Middle frontal gyrus (tissue), 1 donor: ENCODE results near the gene LRRC74B.
"Not testable (repeated sequence)": the region's sequence is repeated elsewhere in the genome, so short reads cannot be mapped to it uniquely, and the experiment has no call there.

Experiments
- DNase-seq: peaks from one replicate; pipeline ENCODE4 v3.0.0-alpha.2; 2015; ENCODE audit warnings: low spot score; ENCODE audit errors: extremely low spot score

Gene LRRC74B

GRCh38 chr22:21054714-21055563, 9.2 kb downstream of the LRRC74B start:
- DNase-seq = no peak

GRCh38 chr22:21055564-21055834, 9.8 kb downstream of the LRRC74B start:
- no peak for DNase-seq

DNA sequence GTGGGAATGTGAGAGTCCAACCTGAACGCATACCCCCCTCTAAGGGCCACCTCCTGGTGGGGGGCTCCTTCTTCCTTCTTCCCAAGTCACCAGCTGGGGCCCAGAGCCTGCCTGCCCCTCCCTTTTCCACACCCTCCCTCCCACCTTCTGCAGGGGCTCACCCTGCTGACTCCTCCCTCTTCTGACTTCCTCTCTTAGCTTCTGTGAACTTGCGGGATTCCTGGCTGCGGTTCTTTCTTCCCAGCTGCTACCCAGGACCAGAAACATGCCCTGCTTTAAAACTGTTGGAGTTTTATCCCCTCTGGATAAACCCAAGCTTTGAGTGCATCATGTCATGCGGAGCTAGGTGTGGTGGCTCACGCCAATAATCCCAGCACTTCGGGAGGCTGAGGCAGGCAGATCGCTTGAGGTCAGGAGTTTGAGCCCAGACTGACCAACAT, 10.2 kb downstream of the LRRC74B start:
- DNase-seq = no peak

- DNase-seq = not testable (repeated sequence)
Observed at GRCh38 chr22:21060363-21060762, 14.6 kb downstream of the LRRC74B start.

DNA sequence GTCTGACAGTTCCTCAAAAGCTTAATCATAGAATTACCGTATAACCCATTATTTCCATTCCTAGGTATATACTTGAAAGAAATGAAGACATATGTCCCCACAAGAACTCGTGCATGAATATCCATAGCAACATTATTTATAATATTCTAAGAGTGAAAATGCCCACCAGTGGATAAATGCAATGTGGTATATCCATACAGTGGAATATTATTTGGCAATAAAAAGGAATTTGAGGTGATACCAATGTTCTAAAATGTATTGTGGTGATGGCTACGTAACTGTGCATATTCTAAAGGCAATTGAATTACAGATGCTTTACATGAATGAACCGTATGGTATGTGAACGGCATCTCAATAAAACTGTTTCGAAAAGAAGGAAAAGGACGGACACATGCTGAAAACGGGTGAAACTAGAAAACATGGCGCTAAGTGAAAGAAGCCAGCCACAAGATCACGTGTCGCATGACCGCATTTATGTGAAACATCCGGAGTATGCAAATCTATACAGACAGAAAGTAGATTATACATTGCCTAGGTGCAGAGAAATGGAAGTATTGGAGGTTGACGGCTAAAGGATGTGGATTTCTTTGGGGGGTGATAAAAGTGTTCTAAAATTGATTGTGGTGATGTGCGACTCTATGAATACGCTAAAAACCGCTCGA, 16.0 kb downstream of the LRRC74B start:
- not testable (repeated sequence) for DNase-seq

DNA sequence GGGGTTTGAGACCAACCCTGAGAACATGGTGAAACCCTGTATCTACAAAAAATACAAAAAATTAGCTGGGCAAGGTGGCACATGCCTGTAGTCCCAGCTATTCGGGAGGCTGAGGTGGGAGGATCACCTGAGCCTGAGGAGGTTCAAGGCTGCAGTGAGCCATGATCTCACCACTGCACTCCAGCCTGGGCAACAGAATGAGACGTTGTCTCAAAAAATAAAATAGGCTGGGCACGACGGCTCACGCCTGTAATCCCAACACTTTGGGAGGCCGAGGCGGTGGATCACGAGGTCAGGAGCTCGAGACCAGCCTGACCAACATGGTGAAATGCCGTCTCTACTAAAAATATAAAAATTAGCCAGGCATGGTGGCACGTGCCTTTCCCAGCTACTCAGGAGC, 18.7 kb downstream of the LRRC74B start:
- not testable (repeated sequence) for DNase-seq

DNA sequence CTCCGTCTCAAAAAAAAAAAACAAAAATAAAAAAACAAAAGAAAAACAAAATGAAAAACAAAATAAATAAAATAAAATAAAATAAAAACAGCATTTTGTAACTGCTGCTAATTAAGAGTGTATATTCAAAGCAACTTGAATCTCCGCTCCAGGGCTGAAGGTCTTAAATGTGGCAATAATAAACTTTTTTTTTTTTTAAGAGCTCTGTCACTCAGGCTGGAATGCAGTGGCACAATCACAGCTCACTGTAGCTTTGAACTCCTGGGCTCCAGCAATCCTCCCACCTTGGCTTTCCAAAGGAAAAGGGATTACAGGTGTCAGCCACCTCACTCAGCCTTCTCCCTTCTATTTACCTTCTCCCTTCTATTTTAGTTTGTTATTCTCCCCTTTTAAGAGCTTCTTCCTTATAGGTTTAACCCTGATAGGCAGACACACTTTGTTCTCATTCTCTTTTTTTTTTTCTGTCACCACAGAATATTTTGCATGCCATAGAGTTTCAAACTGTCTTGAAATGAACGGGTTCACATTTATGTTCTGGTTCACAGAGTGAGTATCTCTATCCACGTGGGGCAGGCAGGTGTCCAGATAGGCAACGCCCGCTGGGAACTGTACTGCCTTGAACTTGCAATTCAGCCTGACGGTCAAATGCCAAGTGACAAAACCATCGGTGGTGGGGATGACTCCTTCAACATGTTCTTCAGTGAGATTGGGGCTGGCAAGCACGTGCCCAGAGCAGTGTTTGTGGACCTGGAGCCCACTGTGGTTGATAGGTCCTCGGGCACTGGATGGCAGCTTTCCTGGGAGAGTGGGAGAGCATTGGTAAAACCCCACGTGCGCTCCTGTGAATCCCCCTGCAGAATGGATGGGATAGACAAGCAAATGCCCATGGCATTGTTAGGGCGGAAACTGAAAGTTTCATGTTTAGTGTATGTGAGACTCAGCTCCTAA, 19.4 kb downstream of the LRRC74B start:
- no peak for DNase-seq

- DNase-seq = no peak
Observed at GRCh38 chr22:21067075-21067900, 21.5 kb downstream of the LRRC74B start.

DNA sequence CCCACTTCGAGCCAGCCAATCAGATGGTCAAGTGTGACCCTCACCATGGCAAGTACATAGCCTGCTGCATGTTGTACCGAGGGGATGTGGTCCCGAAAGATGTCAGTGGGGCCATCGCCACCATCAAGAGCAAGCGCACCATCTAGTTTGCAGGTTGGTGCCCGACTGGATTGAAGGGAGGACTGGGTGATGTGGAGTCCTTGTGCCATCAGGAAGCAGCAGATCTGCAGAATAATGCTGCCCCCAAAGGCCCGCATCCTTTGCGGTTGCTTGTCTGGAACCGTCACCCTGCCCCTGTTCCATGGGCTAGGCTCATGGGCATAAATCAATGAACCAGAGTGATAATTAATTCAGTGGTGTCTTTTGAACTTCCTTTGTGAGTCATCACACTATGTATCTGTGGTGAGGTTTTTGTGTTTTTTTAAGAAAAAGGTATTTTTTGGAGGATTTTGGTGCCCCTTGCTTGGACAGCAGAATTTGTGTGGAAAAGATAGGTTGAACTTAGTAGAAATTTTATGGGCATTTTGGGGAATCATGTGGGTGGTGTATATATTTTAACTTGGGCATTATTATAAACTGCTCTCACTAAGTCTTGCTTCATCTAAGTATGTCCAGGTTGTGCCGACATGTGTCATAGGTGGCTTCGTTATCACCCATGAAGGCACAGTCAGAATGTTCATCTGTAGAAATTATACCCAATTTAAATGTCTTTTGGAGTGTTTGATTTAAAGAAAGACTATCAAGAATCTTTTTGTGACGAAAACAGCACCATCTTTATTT, 22.3 kb downstream of the LRRC74B start:
- DNase-seq = no peak

GRCh38 chr22:21068681-21069276, 23.0 kb downstream of the LRRC74B start:
- DNase-seq = no peak

GRCh38 chr22:21069375-21069774, 23.6 kb downstream of the LRRC74B start:
- no peak for DNase-seq

- no peak for DNase-seq
Observed at GRCh38 chr22:21070690-21071615, 25.2 kb downstream of the LRRC74B start.

DNA sequence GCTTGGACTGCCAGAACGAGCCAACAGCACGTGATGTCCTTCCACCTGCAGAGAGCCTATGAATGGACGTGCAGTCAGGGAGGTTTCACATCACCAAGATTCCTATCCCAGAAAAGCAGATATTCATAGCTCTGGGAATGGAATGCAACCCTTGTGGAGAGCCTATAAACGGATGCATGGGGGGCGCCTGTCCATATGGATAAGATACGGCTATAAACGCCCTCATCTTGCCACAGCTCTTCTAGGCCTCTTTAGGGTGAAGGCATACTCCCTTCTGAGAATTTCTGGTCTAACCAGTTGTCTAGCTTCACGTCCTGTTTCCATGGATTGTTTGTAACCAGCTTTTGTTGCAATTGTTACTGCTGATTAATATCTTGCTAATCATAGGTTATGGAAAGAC, 26.1 kb downstream of the LRRC74B start:
- not testable (repeated sequence) for DNase-seq

DNA sequence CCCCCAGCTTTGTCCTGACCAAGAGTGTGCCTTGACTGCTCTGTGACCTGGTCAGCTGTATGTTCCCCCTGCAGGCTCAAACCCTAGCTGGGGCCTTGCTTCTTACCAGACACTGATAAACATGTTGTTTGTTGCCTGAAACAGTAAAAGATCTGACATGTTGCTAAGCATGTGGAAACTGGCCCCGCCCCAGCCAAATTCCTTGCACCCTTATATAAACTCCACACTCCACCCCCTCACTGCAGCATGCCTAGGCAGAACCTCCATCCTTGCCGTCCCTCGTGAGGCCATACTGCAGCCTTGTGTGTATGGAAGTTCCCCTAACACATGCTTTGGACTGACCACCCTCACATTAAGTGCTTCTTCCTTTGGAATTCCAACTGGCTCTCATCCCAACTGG, 27.3 kb downstream of the LRRC74B start:
- no peak for DNase-seq

- DNase-seq = no peak
Observed at GRCh38 chr22:21073482-21073881, 27.7 kb downstream of the LRRC74B start.

GRCh38 chr22:21074102-21074715, 28.5 kb downstream of the LRRC74B start:
- DNase-seq = no peak

DNA sequence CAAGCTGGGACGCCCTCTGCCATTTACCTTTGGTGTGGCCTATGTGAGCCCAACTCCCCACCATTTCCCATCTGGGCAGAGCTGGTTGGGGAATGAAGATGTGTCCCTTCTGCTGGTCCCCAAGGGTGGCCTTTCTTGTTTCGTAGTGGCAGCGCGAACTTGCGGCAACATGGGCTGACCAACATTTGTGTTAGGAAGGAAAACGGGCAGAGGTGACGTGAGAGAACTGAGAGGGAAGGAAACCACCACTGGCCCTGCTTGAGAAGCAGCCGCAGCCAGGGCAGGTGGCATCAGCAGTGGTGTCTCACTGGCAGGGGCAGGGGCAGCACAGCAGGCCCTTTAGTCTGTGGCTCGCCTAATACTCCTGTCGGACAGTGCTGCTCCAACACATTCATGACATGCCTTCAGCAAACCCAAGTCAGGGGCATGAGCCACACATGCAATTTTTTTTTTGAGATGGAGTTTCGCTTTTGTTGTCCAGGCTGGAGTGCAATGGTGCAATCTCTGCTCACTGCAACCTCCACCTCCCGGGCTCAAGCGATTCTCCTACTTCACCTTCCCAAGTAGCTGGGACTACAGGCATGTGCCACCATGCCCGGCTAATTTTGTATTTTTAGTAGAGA, 29.9 kb downstream of the LRRC74B start:
- no peak for DNase-seq
